ENCODE data around the gene ZDHHC17.
"Not testable (repeated sequence)": the region's sequence is repeated elsewhere in the genome, so short reads cannot be mapped to it uniquely, and the experiment has no call there.

Gene ZDHHC17, protein sequence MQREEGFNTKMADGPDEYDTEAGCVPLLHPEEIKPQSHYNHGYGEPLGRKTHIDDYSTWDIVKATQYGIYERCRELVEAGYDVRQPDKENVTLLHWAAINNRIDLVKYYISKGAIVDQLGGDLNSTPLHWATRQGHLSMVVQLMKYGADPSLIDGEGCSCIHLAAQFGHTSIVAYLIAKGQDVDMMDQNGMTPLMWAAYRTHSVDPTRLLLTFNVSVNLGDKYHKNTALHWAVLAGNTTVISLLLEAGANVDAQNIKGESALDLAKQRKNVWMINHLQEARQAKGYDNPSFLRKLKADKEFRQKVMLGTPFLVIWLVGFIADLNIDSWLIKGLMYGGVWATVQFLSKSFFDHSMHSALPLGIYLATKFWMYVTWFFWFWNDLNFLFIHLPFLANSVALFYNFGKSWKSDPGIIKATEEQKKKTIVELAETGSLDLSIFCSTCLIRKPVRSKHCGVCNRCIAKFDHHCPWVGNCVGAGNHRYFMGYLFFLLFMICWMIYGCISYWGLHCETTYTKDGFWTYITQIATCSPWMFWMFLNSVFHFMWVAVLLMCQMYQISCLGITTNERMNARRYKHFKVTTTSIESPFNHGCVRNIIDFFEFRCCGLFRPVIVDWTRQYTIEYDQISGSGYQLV

DNA sequence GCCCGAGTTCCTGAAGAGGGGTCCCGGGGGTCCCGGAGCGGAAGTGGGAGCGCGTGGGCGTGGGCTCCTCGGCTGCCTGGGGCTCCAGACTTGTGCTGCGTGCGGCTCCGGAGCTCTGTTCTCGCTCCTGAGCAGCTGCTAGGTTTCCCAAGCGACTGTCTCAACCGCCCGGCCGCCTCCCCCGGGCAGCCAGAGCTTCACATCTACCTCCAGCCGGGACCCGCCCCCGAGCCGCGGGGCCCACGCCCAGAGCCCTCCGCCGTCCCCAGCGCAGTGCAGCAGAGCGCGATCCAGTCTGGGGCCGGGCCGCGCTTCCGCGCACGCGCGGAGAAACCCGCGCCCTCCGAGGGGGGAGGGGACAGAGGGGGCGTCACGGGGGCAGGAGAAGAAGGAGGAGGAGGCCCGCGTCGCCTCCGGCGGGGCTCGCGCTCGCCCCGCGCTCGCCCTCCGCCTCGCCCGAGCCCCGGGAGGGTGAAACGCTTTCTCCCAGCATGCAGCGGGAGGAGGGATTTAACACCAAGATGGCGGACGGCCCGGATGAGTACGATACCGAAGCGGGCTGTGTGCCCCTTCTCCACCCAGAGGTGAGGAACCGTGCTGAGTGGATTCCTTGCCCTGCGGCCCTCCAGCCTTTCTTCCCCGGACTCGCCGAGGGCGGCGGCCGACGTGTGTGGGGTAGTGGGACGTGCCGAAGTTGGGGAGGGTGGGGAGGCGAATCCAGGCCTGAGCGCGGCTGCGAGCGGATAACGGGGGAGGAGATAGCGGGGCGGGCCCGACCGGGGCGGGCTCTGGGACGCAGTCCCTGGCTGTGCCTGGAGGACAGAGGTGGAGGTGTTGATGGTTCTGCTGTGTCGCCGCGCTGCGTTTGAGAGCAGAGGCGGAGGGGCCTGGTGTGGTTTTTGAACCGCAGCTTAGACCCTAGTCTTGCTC lies at the start of gene ZDHHC17:
TSS of gene ZDHHC17 (plus strand) at position 370 of the 930 bp plus-strand sequence. CDS start at position 492, 122 bp downstream.
- DNase-seq (ENCODE audit: low read depth) = peak; percentile 89

DNA sequence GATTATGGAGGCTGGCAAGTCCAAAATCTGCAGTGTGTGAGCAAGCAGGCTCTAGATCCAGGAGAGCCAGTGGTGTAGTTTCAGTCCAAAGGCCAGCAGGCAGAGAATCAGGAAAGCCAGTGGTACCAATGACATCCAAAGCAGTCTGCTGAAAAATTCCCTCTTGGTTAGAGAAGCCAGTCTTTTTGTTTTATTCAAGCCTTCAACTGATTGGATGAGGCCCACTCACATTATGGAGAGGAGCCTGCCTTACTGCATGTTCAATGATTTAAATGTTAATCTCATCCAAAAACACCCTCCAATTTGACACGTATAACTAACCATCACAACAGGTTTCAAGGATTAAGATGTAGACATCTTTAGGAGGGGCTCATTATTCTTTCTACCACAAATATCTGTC lies 49.5 kb upstream of the ZDHHC17 start:
- DNase-seq (ENCODE audit: low read depth) = no peak

DNA sequence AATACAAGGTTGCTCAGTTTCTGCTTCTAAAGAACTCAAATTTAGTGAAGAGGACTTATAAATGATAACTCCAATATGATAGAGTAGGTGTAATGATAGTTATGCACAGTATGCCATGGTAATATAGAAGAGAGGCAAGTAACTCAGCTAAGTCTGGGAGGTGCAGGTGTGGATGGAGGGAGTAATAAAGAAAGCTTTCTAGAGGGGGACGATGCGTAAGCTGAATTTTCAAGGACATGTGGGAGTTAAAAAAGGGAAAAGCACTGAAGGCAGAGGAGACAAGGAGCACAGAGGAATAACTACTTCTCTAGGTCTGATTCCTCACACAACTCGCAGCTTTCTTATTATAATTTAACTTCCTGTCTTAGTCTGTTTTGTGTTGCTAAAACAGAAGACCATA lies 49.1 kb upstream of the ZDHHC17 start:
- no peak for DNase-seq (ENCODE audit: low read depth)

DNA sequence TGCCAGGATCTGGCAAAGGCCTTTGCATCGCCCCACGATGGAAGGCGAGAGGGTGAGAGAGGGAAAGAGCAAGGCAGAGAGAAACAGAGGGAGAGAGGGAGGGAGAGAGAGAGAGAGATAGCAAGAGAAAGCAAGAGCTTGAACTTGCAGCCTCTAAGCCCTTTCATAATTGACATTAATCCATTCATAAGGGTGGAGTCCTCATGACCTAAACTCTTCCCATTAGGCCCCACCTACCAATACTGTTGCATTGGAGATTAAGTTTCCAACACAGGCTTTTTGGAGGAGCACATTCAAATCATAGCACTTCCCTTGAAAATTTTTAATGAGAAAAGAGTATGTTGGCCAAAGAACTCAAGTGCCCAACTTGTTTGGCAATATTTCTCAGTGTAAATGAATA lies 48.6 kb upstream of the ZDHHC17 start:
- DNase-seq (ENCODE audit: low read depth) = no peak

DNA sequence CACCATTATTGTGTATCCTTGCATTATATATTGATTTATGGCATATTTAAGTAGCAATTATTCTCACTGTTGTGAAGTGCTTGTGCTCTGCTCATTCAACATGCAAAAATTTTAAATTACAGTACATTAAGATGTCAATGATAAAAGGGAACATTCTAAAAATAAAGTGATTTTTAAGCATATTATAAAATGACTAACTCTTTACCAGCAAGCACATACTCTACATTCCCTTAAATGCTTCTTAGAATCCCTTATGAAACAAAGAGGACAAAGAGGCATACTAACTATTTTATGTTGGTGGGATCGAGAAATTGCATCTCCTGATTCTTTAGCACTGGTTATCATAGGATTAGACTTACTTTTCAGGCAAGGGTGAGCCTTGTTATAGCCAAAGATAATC lies 46.6 kb upstream of the ZDHHC17 start:
- no peak for DNase-seq (ENCODE audit: low read depth)

DNA sequence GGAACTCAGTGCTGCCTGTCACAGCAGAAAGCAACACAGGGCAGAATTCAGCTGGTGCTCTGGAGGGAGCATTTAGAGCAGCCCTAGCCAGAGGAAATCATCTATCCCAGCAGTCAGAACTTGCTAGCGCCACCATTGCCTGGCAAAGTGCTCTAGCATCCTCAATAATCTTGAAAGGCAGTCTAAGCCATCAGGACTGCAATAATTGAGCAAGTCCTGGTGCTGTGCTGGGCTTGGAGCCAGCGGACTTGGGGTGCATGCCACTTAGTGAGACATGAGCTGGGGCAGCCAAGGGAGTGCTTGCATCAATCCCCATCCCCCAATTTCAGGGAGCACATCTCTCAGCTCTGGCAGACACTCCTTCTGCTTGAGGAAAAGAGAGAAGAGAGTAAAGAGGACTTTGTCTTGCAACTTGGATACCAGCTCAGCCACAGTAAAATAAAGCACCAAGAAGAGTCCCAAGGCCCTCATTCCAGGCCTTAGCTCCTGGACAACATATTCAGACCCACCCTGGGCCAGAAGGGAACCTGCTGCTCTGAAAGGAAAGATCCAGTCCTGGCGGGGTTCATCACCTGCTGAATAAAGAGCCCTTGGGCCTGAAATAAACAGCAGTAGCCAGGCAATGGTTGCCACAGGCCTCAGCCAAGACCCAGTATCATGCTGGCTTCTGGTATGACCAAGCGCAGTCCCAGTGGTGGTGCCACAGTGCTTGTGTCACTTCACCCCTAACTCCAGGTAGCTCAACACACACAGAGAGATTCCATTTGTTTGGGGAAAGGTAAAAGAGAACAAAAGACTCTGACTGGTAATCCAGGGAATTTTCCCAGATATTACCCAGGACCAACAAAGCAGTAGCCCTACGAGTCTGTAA lies 44.5 kb upstream of the ZDHHC17 start:
- peak; percentile 18 for DNase-seq (ENCODE audit: low read depth)

DNA sequence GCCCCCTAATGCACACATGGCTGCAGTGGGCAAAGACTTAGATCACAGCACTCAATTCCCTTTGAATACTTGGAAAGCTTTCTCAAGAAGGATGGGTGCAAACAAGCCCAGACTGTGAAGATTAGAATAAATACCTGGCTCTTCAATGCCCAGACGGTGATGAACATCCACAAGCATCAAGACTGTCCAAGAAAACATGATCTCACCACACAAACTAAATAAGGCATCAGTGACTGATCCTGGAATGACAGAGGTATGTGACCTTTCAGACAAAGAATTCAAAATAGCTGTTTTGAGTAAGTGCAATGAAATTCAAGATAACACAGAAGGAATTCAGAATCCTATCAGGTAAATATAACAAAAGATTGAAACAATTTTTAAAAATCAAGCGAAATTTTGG lies 43.8 kb upstream of the ZDHHC17 start:
- DNase-seq (ENCODE audit: low read depth) = no peak

DNA sequence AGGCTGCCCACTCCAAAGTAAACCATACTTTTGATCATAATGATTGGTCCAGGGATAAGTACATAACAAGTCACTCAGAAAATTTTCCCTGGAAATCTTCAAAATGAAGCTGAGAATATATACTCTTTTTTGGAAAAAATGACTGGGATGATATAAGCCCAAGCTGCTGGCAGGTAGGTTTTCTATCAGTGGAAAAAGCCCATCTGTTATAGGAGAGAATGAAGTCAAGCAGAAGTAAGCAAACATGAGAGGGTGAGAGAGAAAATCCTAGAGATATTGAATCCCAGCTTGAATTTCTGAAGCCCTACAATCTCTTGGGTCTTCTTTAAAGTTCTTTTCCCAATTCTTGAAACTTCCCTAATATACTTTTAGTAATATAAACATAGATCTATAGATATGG lies 37.3 kb upstream of the ZDHHC17 start:
- DNase-seq (ENCODE audit: low read depth) = no peak

DNA sequence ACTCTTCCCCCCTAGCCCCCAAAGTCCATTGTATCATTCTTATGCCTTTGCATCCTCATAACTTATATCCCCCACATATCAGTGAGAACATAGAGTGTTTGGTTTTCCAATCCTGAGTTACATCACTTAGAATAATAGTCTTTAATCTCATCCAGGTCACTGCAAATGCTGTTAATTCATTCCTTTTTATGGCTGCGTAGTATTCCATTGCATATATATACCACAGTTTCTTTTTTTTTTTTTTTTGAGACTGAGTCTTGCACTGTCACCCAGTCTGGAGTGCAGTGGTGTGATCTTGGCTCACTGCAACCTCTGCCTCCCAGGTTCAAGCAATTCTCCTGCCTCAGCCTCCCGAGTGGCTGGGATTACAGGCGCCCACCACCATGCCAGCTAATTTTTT lies 31.7 kb upstream of the ZDHHC17 start:
- not testable (repeated sequence) for DNase-seq (ENCODE audit: low read depth)

DNA sequence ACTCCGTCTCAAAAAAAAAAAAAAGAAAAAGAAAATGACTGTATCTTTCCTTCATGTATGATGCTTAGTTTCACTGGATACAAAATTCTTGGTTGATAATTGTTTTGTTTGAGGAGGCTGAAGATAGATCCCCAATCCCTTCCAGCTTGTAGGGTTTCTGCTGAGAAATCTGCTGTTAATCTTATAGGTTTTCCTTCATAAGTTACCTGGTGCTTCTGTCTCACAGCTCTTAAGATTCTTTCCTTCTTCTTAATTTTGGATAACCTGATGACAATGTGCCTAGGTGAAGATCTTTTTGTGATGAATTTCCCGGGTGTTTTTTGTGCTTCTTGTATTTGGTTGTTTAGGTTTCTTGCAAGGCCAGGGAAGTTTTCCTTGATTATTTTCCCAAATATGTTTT lies 26.2 kb upstream of the ZDHHC17 start:
- DNase-seq (ENCODE audit: low read depth) = not testable (repeated sequence)

DNA sequence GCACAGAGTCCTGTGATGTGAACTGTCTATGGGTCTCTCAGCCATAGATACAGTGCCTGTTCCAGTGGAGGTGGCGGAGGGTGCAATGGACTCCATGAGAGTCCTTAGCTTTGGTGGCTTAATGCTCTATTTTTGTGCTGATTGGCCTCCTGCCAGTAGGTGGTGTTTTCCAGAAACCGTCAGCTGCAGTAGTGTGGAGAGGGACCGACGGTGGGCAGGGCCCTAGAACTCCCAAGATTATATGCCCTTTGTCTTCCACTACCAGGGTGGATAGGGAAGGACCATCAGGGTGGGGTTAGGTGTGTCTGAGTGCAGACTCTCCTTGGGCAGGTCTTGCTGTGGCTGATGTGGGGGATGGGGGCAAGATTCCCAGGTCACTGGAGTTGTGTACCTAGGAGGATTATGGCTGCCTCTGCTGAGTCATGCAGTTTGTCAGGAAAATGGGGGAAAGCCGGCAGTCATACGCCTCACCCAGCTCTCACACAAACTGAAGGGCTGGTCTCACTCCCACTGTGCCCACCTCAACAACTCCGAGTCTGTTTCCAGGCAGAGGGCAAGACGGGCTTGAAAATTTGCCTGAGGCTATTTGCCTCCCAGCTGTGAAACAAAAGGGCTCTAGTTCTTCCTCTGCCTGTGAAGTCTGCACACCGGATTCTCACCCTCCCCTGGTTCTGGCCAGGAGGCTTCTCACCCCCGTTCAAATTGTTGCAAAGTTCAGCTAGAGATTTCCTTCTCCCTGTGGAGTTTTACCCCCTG lies 24.9 kb upstream of the ZDHHC17 start:
- no peak for DNase-seq (ENCODE audit: low read depth)

DNA sequence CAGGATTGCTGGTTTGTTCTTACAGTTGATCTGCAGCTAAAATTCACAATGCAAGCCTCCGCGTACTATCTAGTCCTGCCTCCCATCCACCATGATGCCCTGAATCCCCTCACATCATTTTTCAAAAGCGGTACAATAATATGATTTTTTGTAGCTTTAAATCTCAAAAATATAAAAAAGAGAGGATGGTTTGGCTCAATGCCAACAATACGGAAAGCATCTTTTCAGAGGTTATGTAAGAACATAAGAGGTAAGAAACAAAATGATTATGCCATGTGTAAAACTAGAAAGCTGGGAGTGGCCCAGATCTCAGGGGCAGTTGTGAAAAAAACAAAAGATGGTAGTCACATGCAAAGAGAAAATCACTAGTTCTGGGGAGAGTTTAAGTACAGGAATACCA lies 24.0 kb upstream of the ZDHHC17 start:
- DNase-seq (ENCODE audit: low read depth) = no peak

DNA sequence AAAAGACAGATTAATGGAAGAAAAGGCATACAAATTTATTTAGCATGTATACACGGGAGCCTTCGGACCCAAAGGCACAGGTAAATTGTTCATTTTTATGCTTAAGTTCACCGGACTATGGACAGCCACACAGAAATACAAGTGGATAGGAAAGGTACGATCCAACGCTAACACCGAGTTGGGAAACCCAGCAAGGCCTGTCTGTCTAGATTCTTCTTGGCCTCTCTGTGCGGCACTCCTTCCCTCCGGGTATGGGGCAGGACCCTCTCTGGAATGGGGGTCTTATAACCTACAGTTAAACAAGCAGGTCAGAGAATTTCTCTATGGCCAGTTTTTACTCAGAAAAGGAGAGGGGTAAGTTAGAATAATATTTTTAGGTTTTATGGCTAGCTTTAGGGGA lies 23.4 kb upstream of the ZDHHC17 start:
- DNase-seq (ENCODE audit: low read depth) = no peak

DNA sequence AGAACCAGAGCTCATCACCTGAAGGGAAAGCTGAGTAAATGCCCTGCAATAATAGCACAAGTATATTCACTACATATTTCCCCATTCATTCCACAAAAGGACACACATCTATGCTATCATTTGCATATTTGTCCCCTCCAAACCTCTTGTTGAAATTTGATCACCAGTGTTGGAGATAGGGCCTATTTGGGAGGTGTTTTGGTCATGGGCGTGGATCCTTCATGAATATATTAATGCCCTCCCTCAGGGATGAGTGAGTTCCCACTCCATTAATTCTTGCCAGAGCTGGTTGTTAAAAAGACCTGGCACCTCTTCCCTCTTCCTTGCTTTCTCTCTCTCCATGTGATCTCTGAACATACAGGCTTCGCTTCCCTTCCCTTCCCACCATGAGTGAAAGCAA lies 18.6 kb upstream of the ZDHHC17 start:
- DNase-seq (ENCODE audit: low read depth) = no peak

DNA sequence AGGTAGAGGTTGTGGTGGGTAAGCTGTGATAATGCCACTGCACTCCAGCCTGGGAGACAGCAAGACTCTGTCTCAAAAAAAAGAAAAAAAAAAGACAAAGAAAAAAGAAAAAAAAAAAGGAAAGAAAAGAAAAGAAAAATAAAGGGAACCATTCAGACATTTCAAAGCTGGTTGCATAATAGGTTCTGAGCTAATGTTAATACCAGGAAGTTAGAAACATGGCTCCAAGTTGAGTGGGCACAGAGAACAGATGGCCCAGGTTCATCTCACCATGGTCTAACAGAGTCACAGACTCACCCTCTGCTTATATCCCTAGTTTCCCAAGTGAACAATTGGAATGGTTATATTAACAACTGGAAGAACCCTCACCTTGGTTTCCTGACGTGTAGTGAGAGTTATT lies 17.4 kb upstream of the ZDHHC17 start:
- DNase-seq (ENCODE audit: low read depth) = no peak

DNA sequence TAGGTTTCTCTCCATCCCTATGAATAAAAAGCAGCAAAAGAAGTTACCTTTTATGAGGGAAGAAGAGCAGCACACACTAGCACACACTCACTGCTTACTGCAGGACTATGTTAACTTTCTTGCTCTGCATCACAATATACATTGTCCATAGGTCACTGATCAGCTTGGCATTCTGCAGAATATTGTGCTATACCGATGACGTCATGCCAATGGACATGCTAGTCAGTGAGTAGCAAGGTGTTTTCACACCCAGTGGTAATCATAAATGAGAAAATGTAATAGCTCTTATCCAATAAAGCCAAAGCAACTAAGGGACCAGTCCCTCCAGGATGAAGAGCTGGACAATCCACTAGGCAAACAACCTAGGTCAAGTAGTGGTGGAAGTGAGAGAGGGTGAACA lies 16.7 kb upstream of the ZDHHC17 start:
- DNase-seq (ENCODE audit: low read depth) = no peak

DNA sequence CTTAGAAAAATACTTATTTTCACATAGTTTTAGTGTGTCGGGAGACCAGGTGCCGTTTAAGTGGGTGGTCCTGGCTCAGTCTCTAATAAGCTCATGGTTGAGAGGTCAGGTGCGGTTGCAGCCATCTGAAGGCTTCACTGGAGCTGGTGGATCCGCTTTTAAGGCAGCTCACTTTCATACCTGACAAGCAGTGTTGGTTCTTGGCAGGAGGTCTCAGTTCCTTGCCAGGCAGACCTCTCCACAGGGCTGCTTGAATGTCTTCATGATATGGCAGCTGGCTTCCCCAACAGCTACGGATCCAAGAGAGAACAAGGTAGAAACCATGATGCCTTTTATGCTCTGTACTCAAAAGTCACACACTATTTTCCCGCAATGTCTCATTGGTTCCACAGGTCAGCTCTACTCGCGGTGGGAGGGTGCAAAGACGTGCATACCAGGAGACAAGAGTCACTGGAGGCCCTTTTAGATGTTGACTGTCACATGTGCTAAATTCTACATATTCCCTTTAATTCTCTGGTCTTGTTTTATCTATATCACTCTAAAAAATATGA lies 8.0 kb upstream of the ZDHHC17 start:
- no peak for DNase-seq (ENCODE audit: low read depth)

DNA sequence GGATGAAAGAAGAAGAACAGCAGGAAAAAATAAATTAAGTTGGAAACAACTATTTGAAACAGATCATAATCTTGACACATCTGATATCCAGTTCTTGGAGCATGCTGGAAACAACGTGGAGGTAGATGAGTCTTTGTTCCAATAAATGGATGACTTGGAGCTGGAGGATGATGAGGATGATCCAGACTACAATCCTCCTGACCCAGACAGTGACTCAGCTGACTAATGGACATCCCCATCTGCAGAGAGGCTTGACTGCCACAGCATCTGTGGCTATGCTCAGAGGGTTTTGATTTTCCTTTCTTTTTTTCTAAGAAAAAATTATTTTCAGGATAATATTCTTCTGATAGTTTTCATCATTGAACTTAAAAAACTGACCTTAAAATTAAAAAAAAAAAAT lies 6.2 kb upstream of the ZDHHC17 start:
- DNase-seq (ENCODE audit: low read depth) = no peak

DNA sequence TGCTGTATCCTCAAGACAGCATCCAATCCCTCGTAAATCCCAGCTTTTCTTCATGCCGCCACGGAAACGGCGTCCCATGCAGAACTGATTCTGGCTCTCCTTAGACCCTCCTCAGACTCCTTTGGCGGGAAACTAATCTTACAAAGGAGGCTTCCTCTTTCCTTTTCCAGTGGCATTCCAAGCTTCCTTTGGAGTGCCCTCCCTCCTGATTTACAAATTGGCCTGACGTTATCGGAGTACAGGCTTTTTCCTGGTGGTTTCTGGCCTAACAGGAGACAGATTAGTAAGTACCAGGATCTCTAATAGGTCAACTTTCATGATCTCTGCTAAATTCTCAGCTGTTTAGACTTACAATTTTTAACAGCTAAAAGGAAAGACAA lies 1.3 kb upstream of the ZDHHC17 start:
- DNase-seq (ENCODE audit: low read depth) = no peak

DNA sequence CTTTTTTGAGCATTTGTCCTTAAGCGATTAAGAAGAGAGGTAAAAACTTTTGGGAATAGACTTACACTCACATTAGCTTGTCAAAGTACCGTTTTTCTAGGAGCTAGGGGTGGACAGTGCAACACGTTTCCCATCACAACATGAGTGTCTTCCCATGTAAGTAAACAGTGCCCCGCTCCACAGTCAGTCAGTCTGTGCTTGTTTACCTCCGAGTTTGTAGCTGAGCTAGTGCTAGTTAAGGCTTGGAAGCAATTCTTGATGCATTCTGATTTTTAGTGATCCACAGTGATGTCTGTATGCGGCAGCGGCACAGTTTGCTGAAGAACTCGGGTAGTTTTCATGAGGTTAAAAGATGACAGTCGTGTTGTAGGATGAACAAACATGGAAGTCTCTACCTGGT lies 941 bp downstream of the ZDHHC17 start:
- DNase-seq (ENCODE audit: low read depth) = peak; percentile 4

DNA sequence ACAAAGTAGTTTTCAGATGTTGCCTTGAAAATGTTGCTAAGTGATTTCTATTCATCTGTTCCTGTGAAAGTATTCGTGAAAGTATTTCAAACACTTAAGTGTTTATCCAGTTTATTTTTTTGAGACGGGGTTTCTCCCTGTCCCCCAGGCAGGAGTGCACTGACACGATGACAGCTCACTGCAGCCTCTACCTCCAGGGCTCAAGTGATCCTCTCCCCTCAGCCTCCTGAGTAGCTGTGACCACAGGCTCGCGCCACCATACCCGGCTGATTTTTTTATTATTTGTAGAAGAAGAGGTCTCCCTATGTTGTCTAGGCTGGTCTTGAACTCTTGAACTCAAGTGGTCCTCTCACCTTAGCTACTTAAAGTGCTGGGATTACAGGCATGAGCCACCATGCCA lies 1.7 kb downstream of the ZDHHC17 start:
- no peak for DNase-seq (ENCODE audit: low read depth)
